Measurements from ENCODE around the gene TNS1. TPM values are rescaled to one million over a fixed set of nuclear protein-coding genes. Genes with fewer than 3 reads are reported as not detected.

Gene TNS1
- total RNA-seq, 3 donors from 2014 or later (not counting 1 experiment from before 2014, with no cell fraction given) = 1.1 to 3.0 (median 2.1) TPM

DNA sequence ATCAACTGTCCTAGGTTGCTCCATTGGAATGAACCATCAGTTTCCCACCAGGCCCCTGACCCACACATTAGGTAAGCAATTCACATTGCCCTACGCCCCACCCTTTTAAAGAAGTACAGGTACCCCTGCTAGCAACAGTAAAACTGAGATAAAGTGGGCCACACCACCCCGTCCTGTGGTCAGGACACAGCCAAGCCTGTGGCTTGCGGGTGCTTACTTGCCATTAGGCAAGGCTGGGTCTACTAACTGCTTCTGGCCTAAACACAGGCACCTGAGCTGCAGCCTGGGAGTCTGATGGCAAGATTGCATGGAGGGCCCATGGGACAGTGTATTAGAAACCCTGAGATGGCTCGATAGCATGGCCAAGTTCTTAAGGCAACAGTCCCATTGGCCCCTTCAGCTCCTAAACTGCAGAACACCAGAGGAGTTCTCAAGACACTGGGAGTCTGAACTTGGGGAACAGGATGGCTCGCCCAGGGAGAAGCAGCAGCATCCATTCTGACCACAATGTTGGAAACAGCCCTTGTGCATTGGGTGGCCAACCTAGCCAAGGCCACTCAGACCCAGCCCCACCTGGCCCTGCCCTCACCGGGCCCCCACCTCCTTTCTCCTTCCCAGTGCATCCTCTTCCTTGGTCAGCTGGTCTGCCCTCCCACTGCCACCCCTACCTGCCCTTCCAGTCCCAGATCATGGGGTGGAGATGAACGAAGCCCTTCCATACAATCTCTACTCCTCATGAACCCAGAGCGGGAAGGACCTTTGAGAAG, 177.1 kb downstream of the TNS1 start:
- Mint-ChIP-seq H3K4me3 (no peak overlapping the region), H3K27ac (no peak overlapping the region), H3K9me3 (no peaks in the 10 kb centered on the region), H3K4me1 (no peaks in the 10 kb centered on the region), H3K36me3 (no peaks in the 10 kb centered on the region), H3K27me3 (ENCODE audit: low read depth in 2 of 2) (peaks cover 0 to 4% of the 10 kb centered on the region in 2 donors)
- Histone ChIP-seq H3K4me1 (ENCODE audit: control insufficient read depth, insufficient read depth, low read length) (no peaks in the 10 kb centered on the region), H3K36me3 (ENCODE audit: control insufficient read depth, insufficient read depth, low read length) (no peaks in the 10 kb centered on the region), H3K27ac (ENCODE audit: low read length) (no peak overlapping the region), H3K9me3 (ENCODE audit: control insufficient read depth, insufficient read depth, low read length) (no peaks in the 10 kb centered on the region), H3K27me3 (ENCODE audit: control insufficient read depth, insufficient read depth, low read length) (no peaks in the 10 kb centered on the region), H3K4me3 (ENCODE audit: low read length) (no peak overlapping the region)
- ATAC-seq = no peak
- no peak for DNase-seq
- WGBS (ENCODE audit: insufficient coverage) = 77% methylated on average over 8 of the region's 8 CpGs
- TF ChIP-seq, protein P1, sequence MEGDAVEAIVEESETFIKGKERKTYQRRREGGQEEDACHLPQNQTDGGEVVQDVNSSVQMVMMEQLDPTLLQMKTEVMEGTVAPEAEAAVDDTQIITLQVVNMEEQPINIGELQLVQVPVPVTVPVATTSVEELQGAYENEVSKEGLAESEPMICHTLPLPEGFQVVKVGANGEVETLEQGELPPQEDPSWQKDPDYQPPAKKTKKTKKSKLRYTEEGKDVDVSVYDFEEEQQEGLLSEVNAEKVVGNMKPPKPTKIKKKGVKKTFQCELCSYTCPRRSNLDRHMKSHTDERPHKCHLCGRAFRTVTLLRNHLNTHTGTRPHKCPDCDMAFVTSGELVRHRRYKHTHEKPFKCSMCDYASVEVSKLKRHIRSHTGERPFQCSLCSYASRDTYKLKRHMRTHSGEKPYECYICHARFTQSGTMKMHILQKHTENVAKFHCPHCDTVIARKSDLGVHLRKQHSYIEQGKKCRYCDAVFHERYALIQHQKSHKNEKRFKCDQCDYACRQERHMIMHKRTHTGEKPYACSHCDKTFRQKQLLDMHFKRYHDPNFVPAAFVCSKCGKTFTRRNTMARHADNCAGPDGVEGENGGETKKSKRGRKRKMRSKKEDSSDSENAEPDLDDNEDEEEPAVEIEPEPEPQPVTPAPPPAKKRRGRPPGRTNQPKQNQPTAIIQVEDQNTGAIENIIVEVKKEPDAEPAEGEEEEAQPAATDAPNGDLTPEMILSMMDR (IDR thresholded peaks at IDR 0.05) = no peak
- intact Hi-C loops (cut with micrococcal nuclease) = no loop called here

DNA sequence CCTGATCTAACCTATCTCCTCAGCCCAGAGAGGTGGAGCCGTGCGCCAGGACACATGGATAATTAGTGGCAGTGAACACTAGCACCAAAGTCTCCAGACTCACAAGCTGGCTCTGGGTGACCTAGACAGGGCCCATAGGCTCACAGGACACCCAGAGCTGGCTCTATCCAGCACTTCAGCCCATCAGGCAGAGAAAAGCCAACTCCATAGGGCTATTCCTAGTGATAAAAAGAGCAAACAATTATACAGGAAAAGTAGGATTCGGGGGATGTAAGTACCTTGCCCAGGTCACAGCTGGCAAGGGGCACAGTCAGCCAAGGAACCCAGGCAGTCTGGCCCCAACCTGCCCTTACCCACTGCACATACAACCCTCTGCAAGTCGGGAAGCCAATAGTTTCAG, 178.6 kb downstream of the TNS1 start:
- no peak overlapping the region for H3K27ac Mint-ChIP-seq
- H3K27me3 ChIP-seq (ENCODE audit: control insufficient read depth, insufficient read depth, low read length) = no peaks in the 10 kb centered on the region
- ATAC-seq = no peak
- H3K27ac ChIP-seq (ENCODE audit: low read length) = no peak overlapping the region
- 85% methylated on average over 4 of the region's 4 CpGs for WGBS (ENCODE audit: insufficient coverage)
- no peaks in the 10 kb centered on the region for H3K36me3 Mint-ChIP-seq
- no peaks in the 10 kb centered on the region for H3K9me3 Mint-ChIP-seq
- H3K4me1 Mint-ChIP-seq = no peaks in the 10 kb centered on the region
- intact Hi-C loops (cut with micrococcal nuclease) = no loop called here
- no peaks in the 10 kb centered on the region for H3K36me3 ChIP-seq (ENCODE audit: control insufficient read depth, insufficient read depth, low read length)
- TF ChIP-seq, protein P1 (IDR thresholded peaks at IDR 0.05) = no peak
- no peak for DNase-seq
- H3K4me3 ChIP-seq (ENCODE audit: low read length) = no peak overlapping the region
- peaks cover 0 to 4% of the 10 kb centered on the region in 2 donors for H3K27me3 Mint-ChIP-seq (ENCODE audit: low read depth in 2 of 2)
- H3K4me3 Mint-ChIP-seq = no peak overlapping the region
- H3K9me3 ChIP-seq (ENCODE audit: control insufficient read depth, insufficient read depth, low read length) = no peaks in the 10 kb centered on the region
- H3K4me1 ChIP-seq (ENCODE audit: control insufficient read depth, insufficient read depth, low read length) = no peaks in the 10 kb centered on the region

DNA sequence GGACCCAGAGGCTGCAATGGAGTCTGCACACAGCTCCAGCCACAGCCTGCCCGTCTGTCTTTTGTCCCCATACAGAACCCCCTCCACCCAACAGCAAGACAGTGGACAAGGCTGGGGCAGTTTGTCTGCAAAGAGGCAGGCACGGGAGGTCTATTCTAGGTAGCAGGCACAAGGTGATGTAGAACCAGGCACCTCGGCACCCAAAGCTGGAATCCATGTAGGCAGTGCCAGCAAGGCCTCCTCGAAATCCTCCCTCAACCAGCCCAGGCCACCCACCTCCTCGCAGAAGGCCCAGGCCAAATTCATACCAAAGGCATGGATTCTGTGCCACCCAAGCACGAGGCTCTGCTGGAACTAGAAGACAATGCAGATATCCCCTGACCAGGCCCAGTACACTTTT, 179.2 kb downstream of the TNS1 start:
- H3K27me3 Mint-ChIP-seq (ENCODE audit: low read depth in 2 of 2) = peaks cover 0 to 4% of the 10 kb centered on the region in 2 donors
- DNase-seq (no peak), ATAC-seq (no peak)
- Histone ChIP-seq H3K4me3 (ENCODE audit: low read length) (no peak overlapping the region), H3K36me3 (ENCODE audit: control insufficient read depth, insufficient read depth, low read length) (no peaks in the 10 kb centered on the region), H3K9me3 (ENCODE audit: control insufficient read depth, insufficient read depth, low read length) (no peaks in the 10 kb centered on the region), H3K4me1 (ENCODE audit: control insufficient read depth, insufficient read depth, low read length) (no peaks in the 10 kb centered on the region), H3K27me3 (ENCODE audit: control insufficient read depth, insufficient read depth, low read length) (no peaks in the 10 kb centered on the region), H3K27ac (ENCODE audit: low read length) (no peak overlapping the region)
- WGBS (ENCODE audit: insufficient coverage) = 85% methylated on average over 6 of the region's 6 CpGs
- H3K36me3 Mint-ChIP-seq = no peaks in the 10 kb centered on the region
- H3K27ac Mint-ChIP-seq = no peak overlapping the region
- TF ChIP-seq, protein P1 (IDR thresholded peaks at IDR 0.05) = no peak
- H3K9me3 Mint-ChIP-seq = no peaks in the 10 kb centered on the region
- no peaks in the 10 kb centered on the region for H3K4me1 Mint-ChIP-seq
- intact Hi-C loops (cut with micrococcal nuclease) = no loop called here
- no peak overlapping the region for H3K4me3 Mint-ChIP-seq
